Nephron progenitor cell (in vitro differentiated cells): ENCODE results near the gene LPP.

Source experiments
- DNase-seq: peaks from one replicate; pipeline ENCODE4 v3.0.0; 2021
- H3K27ac Mint-ChIP-seq: 2 replicates; pipeline ENCODE4 v1.8.0; 2021; ENCODE audit warnings: mild to moderate bottlenecking, moderate library complexity, mixed read lengths
- H3K27me3 Mint-ChIP-seq: 2 replicates; pipeline ENCODE4 v1.8.0; 2021; ENCODE audit warnings: mild to moderate bottlenecking, low read depth, mixed read lengths; ENCODE audit not compliant: poor library complexity
- H3K36me3 Mint-ChIP-seq: 2 replicates; pipeline ENCODE4 v1.8.0; 2021; ENCODE audit warnings: low read depth, mixed read lengths
- H3K4me1 Mint-ChIP-seq: 2 replicates; pipeline ENCODE4 v1.8.0; 2021; ENCODE audit warnings: mixed read lengths
- H3K4me3 Mint-ChIP-seq: 2 replicates; pipeline ENCODE4 v1.8.0; 2021; ENCODE audit warnings: mild to moderate bottlenecking, moderate library complexity, mixed read lengths
- H3K9me3 Mint-ChIP-seq: 2 replicates; pipeline ENCODE4 v1.8.0; 2021; ENCODE audit warnings: mild to moderate bottlenecking, moderate library complexity, mixed read lengths
- TF ChIP-seq, protein P1 (sequence below): fragments of 200-600 bp; sonication (generic); IDR thresholded peaks from 2 replicates; pipeline ENCODE4 v1.5.0; 2021; ENCODE audit warnings: antibody characterized with exemption

The LPP gene

DNA sequence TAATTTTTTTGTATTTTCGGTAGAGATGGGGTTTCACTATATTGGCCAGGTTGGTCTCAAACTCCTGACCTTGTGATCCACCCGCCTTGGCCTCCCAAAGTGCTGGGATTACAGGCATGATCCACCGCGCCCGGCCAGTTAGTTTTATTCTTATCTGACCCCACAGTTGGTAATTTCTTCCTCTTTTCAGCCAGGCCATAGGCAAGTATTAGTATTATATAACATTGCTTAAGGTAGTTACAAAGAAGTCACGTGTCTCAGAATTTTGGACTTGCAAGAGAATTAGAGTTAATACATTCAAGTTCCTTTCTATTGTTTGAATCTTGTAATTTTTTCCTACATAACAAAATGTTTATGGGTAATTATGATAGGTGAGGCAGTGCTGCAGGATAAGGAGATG lies 334.8 kb downstream of the LPP start:
- Mint-ChIP-seq H3K27ac (no peak overlapping the region), H3K4me3 (no peak overlapping the region), H3K4me1 (peaks cover 6% of the 10 kb centered on the region), H3K27me3 (no peaks in the 10 kb centered on the region), H3K36me3 (peaks cover 42% of the 10 kb centered on the region), H3K9me3 (peaks cover 4% of the 10 kb centered on the region)
- TF ChIP-seq, protein P1, sequence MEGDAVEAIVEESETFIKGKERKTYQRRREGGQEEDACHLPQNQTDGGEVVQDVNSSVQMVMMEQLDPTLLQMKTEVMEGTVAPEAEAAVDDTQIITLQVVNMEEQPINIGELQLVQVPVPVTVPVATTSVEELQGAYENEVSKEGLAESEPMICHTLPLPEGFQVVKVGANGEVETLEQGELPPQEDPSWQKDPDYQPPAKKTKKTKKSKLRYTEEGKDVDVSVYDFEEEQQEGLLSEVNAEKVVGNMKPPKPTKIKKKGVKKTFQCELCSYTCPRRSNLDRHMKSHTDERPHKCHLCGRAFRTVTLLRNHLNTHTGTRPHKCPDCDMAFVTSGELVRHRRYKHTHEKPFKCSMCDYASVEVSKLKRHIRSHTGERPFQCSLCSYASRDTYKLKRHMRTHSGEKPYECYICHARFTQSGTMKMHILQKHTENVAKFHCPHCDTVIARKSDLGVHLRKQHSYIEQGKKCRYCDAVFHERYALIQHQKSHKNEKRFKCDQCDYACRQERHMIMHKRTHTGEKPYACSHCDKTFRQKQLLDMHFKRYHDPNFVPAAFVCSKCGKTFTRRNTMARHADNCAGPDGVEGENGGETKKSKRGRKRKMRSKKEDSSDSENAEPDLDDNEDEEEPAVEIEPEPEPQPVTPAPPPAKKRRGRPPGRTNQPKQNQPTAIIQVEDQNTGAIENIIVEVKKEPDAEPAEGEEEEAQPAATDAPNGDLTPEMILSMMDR: no peak
- no peak for DNase-seq

DNA sequence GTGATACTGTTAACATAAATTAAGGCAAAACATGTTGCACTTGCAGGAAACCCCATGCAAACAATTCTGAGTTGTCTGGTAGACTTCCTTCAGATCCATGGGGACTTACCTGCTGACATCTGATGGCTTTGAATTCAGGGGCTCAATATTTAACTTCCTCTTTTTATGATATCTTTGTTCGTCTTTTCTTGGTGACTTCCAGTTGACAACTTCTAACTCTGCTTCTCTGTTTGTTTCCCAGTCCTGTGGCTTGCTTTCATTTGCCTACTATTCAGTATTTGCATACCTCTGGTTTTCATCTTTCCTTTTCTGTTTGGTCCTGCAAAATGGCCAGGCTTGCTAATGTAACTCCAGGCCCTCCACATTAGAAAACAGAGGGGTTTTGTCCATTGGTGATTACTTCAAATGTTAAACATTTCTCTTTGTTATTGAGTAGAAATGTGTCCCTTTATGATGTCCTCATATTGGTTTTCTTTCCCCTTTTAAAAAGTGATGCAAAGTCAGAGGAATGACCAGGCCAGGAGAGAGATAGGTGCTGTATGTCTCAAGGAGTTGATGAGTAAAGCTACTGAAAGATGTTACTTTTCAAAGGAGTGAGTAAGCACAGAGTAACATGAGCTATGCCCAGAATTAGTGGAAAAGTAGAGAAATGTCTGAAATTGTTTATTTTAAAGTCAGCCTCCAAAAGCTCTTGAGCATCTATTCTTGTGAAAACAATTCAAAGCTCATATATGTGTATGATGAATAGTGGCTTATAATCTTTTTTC lies 335.9 kb downstream of the LPP start:
- H3K27ac Mint-ChIP-seq: no peak overlapping the region
- H3K4me1 Mint-ChIP-seq: peaks cover 6% of the 10 kb centered on the region
- H3K4me3 Mint-ChIP-seq: no peak overlapping the region
- H3K9me3 Mint-ChIP-seq: peaks cover 4% of the 10 kb centered on the region
- H3K27me3 Mint-ChIP-seq: no peaks in the 10 kb centered on the region
- DNase-seq: no peak
- peaks cover 33% of the 10 kb centered on the region for H3K36me3 Mint-ChIP-seq
- TF ChIP-seq, protein P1: no peak

DNA sequence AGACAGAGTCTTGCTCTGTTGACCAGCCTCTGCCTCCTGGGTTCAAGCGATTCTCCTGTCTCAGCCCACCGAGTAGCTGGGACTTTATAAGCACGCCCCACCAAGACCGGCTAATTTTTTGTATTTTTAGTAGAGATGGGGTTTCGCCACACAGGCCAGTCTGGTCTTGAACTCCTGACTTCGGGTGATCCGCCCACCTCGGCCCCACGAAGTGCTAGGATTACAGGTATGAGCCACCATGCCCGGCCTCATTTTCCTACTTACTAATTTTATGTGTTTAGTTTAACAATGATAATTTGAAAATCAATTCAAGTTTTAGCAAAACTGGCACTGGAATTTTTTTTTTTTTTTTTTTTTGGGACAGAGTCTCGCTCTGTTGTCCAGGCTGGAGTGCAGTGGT lies 336.5 kb downstream of the LPP start:
- TF ChIP-seq, protein P1: no peak
- Mint-ChIP-seq H3K4me1 (peaks cover 6% of the 10 kb centered on the region), H3K36me3 (peaks cover 27% of the 10 kb centered on the region), H3K9me3 (peaks cover under 1% of the 10 kb centered on the region), H3K4me3 (no peak overlapping the region), H3K27ac (no peak overlapping the region), H3K27me3 (no peaks in the 10 kb centered on the region)
- no peak for DNase-seq

DNA sequence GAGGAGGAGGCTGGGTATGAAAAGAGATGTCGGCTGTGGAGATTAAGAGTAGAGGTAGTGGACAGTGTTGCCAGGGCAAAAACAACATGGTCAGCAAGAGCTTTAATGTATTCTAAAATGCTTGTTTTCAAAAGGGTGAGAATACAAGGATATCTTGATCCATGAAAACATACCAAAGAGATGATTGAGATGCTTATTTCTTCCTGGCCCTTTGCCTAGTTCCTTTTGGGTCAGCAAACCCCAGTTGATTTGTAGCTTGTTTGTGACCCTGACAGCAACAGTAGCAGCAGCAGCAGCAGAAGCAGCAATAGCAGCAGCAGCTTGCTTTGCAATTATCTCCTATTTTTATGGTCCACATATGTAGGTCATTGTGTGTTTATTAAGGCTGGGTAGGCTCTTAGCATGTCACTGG lies 337.3 kb downstream of the LPP start:
- TF ChIP-seq, protein P1: no peak
- Mint-ChIP-seq H3K4me1 (peaks cover 6% of the 10 kb centered on the region), H3K27me3 (no peaks in the 10 kb centered on the region), H3K4me3 (no peak overlapping the region), H3K27ac (no peak overlapping the region), H3K9me3 (no peaks in the 10 kb centered on the region), H3K36me3 (peaks cover 18% of the 10 kb centered on the region)
- DNase-seq: no peak

GRCh38 chr3:188496390-188496789 lies 342.4 kb downstream of the LPP start:
- no peak overlapping the region for H3K4me3 Mint-ChIP-seq

More at GRCh38 chr3:188496390-188496789, 342.4 kb downstream of the LPP start:
- peaks cover 4% of the 10 kb centered on the region for H3K9me3 Mint-ChIP-seq
- no peaks in the 10 kb centered on the region for H3K4me1 Mint-ChIP-seq
- H3K27me3 Mint-ChIP-seq: no peaks in the 10 kb centered on the region
- H3K27ac Mint-ChIP-seq: no peak overlapping the region
- no peaks in the 10 kb centered on the region for H3K36me3 Mint-ChIP-seq
- DNase-seq: no peak
- TF ChIP-seq, protein P1: no peak
